Left colon (tissue), 2 donors: ENCODE results near the gene KLF6. TPM values are rescaled to one million over a fixed set of nuclear protein-coding genes. Genes with fewer than 3 reads are reported as not detected.

Source experiments
- ATAC-seq: fragments of 200-7000 bp; cut with Tn5 transposase; one replicate; pipeline ENCODE4 v1.9.1; 2020; ENCODE audit warnings: mild to moderate bottlenecking, moderate library complexity
- DNase-seq, 2 donors: peaks; one replicate each; pipeline ENCODE4 v3.0.0-alpha.2; 2020
- intact Hi-C, 2 donors: fragments of 100-400 bp; cut with DNase I in 1 of 2; cut with micrococcal nuclease in 1 of 2; formaldehyde crosslinking; loops; one replicate each; pipeline versions ENCODE4 v1.11.2 to v1.14.0; 2022; cut with DNase I, micrococcal nuclease
- long read RNA-seq: library from polyadenylated mRNA; unstranded; transcript quantifications from one replicate; pipeline ENCODE4 v2.0.0, GENCODE V29; 2021
- total RNA-seq, 2 donors: library from RNA; stranded (reverse); fragmentation: NEBNext Ultra II Directional; extraction: Animal tissue kit (Norgen Biotek cat#: 25700); gene quantifications; one replicate each; pipeline ENCODE4 v1.2.1, GENCODE V29; 2021
- donor health status: DM: no; HTN: no; CAD: no.
- donor health status: DM: yes; HTN: yes; CAD: no.

KLF6 gene
- total RNA-seq = 100 to 1,000 TPM; 359 to 434 TPM
- long read RNA-seq, full-length matches to known transcripts = 619 of 1,001 reads
- long read RNA-seq, partial matches to known transcripts = 56 of 1,001 reads
- long read RNA-seq, other reads (novel, unspliced or antisense) = 326 of 1,001 reads

DNA sequence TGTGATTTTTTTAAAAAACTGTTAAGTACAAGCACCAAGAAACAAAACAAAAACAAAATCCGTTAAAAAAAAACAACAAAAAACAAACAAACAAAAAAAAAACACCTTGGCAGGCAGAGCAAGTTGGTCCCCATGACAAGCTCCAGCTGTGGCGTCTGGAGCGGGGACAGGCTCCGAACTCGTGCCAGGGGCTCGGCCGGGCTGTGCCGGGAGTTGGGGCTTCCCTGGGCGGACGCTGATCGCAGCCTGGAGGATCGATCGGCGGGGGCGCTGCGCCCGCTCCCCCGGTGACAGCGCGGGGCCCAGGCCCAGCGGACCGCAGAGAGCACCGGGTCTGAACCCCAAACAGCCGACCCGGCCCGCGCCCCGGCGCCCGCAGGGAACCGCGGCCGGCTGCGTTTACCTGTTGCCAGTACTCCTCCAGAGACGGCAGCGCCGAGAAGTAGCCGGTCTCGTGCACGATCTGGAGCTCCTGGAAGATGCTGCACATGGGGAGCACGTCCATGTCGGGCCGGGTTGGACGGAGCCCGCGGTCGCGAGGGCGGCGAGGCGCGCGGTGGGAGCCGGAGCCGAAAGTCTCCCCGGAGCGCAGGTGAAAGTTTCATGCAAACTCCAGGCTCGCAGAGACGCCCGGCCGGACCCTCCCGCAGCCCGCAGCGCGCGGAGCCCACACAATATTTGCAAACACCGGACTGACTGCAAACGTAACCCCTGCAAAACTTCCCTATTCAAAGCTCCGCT lies at the start of gene KLF6:
TSS of gene KLF6 (minus strand) at position 700 of the 741 bp plus-strand sequence. CDS start at position 505, 195 bp downstream.
- ATAC-seq = peak; percentile 13
- intact Hi-C loops = loop anchor here in 1 of 2 donors (10.0 kb wide), 1 partner anchor 980 kb away; no protein-coding TSS in a partner anchor
- DNase-seq = no peak

- DNase-seq = no peak
- ATAC-seq = no peak
- intact Hi-C loops = no loop called here
These were observed 49.4 kb upstream of the KLF6 start for GRCh38 chr10:3834404-3834803.

DNA sequence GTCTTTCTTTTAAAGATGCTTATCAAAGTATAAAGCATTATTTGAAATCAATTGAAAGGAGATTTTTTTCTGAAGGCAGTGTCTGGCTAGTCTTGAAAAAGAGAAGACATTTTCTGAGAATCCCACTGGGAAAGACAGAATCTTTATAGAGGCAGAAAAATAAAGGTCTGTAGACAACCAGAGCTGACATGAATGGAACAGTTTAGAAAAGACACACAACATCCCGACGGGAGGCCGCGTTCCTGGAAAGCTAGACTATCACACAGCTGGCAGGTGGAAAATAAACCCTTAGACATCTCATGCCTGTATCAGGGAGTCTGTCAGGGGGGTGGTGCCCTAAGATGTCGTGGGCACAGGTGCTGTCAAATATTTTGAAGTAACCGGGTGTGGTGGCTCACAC lies 48.0 kb upstream of the KLF6 start:
- intact Hi-C loops = no loop called here
- ATAC-seq = no peak
- no peak for DNase-seq

- no peak for ATAC-seq
- DNase-seq = no peak
- intact Hi-C loops = no loop called here
These were observed 47.2 kb upstream of the KLF6 start for GRCh38 chr10:3832022-3832786.

GRCh38 chr10:3831608-3832007 lies 46.6 kb upstream of the KLF6 start:
- intact Hi-C loops = no loop called here
- ATAC-seq = no peak
- no peak for DNase-seq

DNA sequence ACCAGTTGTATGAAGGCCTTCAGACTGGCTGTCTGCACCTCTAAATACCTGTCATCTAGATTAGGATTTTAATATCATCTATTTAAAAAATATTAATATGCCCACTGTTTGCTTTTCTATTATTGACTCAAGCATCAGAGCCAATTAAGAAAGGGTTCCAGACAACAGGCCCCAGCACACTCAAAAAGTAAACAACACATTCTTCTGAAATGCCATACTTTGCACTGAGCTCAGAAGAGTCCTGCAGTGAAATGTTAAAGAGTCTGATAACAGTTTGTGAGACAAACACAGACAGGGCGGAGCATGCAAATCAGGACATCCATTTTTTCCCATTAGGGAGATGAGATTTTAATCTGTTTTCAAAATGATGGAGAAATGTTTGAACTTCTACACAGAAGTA lies 45.9 kb upstream of the KLF6 start:
- DNase-seq (no peak), ATAC-seq (no peak)
- intact Hi-C loops = no loop called here

GRCh38 chr10:3829156-3830050 lies 44.4 kb upstream of the KLF6 start:
- ATAC-seq (no peak), DNase-seq (no peak)
- intact Hi-C loops = no loop called here

DNA sequence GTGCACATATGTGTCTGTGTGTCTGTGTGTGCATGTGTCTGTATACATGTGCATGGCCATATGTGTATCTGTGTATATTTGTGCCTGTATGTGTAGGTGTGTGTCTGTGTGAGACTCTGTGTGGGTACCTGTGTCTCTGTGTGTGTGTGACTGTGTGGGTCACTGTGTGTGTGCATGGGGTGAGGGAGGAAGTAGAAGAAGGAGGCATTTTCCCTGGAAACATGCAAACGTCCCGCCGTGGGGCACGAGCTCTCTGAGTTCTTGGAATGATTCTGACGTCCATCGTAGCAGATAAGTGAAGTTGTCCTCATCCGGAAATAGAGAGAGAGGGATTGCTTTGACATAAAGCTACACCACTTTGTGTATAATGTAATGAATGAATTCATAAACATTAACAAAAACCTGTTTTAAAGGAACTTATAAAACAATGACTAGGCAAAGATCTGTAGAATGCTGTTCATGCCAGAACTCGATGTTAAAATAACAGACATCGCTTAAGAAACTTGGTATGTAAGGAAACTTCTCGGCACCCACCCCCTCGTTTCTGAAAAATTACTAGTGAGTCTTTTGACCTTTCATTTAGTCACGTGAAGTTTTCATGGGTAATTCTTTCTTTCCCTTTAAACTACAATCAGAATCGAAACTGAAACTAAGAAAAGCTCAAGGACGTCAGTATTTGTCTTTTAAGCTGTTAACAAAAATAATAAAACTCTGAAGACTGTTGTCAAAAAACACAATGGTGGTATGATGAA lies 43.6 kb upstream of the KLF6 start:
- DNase-seq = no peak
- no peak for ATAC-seq
- intact Hi-C loops = no loop called here

DNA sequence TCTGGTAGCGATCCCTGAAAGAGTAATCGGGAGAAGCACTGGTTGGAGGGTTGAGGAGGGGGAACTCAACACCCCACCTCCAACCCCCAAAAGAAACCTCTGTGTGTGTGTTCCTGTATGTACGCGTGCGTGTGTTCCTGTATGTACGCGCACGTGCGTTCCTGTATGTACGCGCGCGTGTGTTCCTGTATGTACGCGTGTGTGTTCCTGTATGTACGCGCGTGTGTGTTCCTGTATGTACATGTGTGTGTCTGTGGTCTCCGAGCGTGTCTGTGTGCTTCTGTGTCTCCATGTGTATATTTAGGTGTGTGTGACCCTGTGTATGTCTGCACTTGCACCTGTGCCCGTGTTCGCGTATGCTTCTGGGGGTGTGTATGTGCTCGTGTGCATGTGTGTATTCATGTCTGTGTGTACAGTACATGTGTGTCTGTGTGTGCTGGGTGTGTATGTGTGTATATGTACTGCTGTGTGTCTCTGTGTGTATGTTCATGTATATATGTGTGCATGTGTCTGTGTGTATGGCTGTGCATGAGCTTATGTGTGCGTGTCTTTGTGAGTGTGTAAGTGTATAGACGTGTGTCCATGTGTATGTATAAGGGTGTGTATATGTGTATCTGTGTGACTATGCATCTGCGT lies 42.9 kb upstream of the KLF6 start:
- DNase-seq (no peak), ATAC-seq (no peak)
- intact Hi-C loops = no loop called here

DNA sequence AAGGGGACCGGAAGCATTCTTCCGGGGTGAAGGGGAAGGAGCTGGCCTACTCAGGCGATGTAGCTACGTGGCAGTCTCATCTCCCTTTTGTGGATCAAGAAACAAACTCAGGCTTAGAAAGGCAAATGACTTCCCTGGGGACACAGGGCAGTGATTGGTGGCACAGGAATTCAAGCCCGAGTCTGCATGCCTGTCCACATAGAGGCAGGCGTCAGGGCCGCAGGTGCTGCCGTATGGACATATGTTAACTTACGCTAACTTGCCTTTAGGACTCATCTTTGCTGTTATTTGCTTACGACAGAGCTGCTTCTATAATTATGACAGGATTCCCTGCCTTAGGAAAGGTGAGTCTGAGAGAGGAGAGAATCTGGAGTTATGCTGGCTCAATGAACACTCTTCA lies 42.3 kb upstream of the KLF6 start:
- intact Hi-C loops = no loop called here
- ATAC-seq (no peak), DNase-seq (no peak)

DNA sequence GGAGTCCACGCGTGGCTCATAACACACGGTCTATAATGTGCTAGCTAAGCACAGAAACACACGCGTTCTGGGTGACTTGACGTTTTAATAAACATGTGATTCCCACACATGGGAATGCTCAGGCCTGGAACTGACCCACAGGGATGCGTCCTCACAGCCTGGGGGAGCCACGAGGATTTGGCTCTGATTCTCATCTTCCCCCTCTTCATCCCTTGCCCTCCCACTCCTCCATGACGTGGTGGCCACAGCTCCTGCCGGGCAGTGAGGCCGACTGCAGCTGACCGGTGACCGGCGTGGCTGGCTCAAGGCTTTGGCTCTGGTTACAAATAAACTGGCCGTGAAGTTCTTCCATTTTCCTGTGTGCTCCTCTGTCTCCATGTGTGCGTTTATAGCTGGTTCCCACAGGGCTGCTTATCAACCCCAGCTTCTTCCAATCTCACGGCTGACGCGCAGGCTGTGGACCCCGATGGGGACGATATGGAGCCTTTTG lies 40.9 kb upstream of the KLF6 start:
- DNase-seq (no peak), ATAC-seq (no peak)
- intact Hi-C loops = no loop called here

DNA sequence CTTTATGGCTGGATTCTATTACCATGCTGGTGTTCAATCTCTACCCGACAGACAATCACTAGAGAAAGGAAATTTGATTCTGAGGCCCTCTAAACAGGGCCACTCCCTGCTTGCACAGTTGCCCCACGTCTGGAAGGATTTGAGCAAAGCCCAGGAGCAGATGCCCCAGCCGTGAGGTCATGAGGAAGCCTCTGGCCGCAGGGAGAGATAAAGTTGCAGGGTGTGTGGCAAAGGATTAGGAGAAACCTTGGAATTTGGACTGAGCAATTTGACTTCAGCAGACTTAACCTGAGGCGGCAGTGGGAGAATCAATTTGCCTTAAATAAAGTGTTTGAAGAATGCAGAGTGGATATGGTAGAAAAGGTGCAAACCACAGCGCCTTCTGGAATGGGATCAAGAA lies 40.2 kb upstream of the KLF6 start:
- intact Hi-C loops = no loop called here
- DNase-seq (peak; percentile 79 to 92), ATAC-seq (peak; percentile 96)

- intact Hi-C loops = no loop called here
- no peak for ATAC-seq
- DNase-seq = no peak
These were observed 37.7 kb upstream of the KLF6 start for GRCh38 chr10:3822541-3823330.

DNA sequence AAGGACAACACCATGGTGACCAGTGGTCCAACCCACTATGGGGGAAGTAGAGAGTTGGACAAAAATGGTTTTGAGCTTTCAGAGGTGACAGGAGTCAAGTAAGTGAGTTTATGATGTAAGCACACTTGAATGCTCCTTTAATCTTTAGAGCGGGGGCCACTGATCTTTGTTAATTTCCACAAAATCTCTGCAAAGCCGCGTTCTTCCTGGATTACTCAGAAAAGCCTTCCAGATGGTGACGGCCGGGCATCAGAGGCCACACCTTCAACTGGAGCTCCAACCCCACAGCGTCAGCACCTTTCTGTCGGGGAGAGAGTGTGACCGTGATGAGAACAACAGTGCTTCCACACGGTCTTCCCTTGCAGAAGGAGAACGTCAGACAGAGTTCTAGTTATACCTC lies 35.2 kb upstream of the KLF6 start:
- intact Hi-C loops = no loop called here
- DNase-seq (no peak), ATAC-seq (no peak)

DNA sequence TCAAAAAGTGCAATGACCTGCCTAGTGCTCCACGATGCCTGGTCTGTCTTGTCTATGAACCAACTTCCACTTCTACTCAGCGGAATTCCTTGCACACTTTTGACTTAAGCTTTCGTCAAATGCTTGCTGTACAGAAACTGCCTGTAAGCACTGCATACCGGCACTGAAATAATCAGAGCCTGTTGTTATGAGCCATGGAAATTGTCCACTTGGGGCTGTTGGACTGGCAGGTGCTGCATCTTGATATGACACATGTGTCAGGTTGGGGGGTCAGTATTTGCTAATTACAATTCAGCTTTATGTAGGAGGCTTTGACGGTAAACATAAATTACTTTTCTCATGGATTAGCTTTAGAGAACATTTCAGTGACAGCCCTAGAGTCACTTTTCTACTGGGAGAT lies 32.0 kb upstream of the KLF6 start:
- ATAC-seq (no peak), DNase-seq (no peak)
- intact Hi-C loops = no loop called here

DNA sequence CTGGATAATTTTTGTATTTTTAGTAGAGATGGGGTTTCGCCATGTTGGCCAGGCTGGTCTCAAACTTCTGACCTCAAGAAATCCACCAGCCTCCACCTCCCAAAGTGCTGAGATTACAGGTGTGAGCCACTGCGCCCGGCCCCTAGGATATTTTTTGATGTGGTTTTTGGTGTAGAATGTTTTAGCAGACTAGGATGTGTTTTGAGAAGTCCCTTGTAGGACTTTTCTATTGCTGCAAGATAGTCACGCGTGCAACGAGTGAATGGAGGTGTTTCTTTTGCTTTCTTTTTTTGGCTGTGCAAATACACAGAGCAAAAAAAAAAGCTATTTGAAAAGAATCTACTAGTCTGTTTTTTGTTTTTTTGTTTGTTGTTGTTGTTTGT lies 29.8 kb upstream of the KLF6 start:
- no peak for DNase-seq
- intact Hi-C loops = no loop called here
- no peak for ATAC-seq
